A375 (cell line): ENCODE results near the gene OR5K2. TPM values are rescaled to one million over a fixed set of nuclear protein-coding genes. Genes with fewer than 3 reads are reported as not detected.

Experiments
- small RNA-seq: library from RNA; depleted of rRNA; stranded (forward); fragments of <200 nt; gene quantifications from one replicate; pipeline ENCODE3, GENCODE V24; 2014
- total RNA-seq: library from RNA; depleted of rRNA; stranded (reverse); fragments of >200 nt; shearing (Covaris generic); gene quantifications from 2 replicates; pipeline ENCODE4 v1.2.3, GENCODE V29; 2014; rRNA removed

The OR5K2 gene
- total RNA-seq: not detected in 2 replicates

GRCh38 chr3:98497381-98497780 lies at the start of gene OR5K2:
Gene OR5K2 (plus strand): TSS chr3:98497681. CDS start chr3:98497681, 0 bp downstream.

GRCh38 chr3:98462901-98463300 lies 34.6 kb upstream of the OR5K2 start, which contains the start of gene OR5K1:
Gene OR5K1 (plus strand): TSS chr3:98463201. CDS start chr3:98469577, 6,376 bp downstream.

GRCh38 chr3:98522544-98523281 lies 25.2 kb downstream of the OR5K2 start, which contains the start of gene CLDND1:
Gene CLDND1 (minus strand): TSS chr3:98522902. CDS start chr3:98521424, 1,478 bp downstream.

GRCh38 chr3:98531622-98532274 lies 34.3 kb downstream of the OR5K2 start, which contains the start of gene GPR15:
Gene GPR15 (plus strand): TSS chr3:98531978. CDS start chr3:98532034, 56 bp downstream.

Small RNA genes lying within 50 kb of the gene (small RNA-seq; reads per million reads assigned to genes)
- gene RPL38P4: not detected

Other genes starting within 250 kb of the OR5K2 start
- not detected in 2 replicates for gene OR5H6, start 233.4 kb upstream of the OR5K2 start, total RNA-seq
- gene OR5H2, start 215.2 kb upstream of the OR5K2 start, total RNA-seq: not detected in 2 replicates
- gene OR5K4, start 143.8 kb upstream of the OR5K2 start, total RNA-seq: not detected in 2 replicates
- not detected in 2 replicates for gene OR5K3, start 107.0 kb upstream of the OR5K2 start, total RNA-seq
- not detected in 2 replicates for gene OR5K1, start 34.5 kb upstream of the OR5K2 start, total RNA-seq
- 137 and 140 TPM in 2 replicates for gene CLDND1, start 25.2 kb downstream of the OR5K2 start, total RNA-seq
- not detected in 2 replicates for gene GPR15, start 34.3 kb downstream of the OR5K2 start, total RNA-seq
- 58.6 and 63.0 TPM in 2 replicates for gene CPOX, start 95.9 kb downstream of the OR5K2 start, total RNA-seq